GM18867 (cell line): Measurements from ENCODE around the gene TMEM161A.

Experiments used
- ATAC-seq: cut with Tn5 transposase; IDR thresholded peaks from one replicate; pipeline ENCODE4 v1.9.1; 2021; ENCODE audit warnings: mild to moderate bottlenecking, moderate library complexity; ENCODE audit not compliant: unreplicated experiment

The TMEM161A gene

DNA sequence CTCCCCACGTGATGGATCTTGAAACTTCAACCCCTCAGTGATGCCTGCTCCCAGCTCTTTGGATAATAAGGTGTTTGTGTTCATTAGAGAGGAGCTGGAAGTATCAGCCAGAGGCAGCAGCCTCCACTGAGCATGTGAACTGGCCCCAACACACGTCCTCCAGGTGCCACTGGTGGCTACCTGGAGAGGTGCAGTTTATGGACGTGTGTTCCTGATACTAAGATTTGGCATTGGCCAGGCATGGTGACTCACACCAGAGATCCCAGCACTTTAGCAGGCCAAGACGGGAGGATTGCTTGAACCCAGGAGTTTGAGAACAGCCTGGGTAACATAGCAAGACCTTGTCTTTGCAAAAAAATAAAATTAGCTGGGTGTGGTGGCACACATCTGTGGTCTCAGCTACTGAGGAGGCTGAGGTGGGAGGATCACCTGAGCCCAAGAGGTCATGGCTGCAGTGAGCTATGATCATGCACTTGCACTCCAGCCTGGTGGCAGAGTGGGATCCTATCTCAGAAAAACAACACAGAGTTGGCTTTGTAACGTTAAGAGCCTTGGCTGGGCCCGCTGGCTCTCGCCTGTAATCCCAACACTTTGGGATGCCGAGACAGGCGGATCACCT, 40.1 kb downstream of the TMEM161A start:
- ATAC-seq = no peak

DNA sequence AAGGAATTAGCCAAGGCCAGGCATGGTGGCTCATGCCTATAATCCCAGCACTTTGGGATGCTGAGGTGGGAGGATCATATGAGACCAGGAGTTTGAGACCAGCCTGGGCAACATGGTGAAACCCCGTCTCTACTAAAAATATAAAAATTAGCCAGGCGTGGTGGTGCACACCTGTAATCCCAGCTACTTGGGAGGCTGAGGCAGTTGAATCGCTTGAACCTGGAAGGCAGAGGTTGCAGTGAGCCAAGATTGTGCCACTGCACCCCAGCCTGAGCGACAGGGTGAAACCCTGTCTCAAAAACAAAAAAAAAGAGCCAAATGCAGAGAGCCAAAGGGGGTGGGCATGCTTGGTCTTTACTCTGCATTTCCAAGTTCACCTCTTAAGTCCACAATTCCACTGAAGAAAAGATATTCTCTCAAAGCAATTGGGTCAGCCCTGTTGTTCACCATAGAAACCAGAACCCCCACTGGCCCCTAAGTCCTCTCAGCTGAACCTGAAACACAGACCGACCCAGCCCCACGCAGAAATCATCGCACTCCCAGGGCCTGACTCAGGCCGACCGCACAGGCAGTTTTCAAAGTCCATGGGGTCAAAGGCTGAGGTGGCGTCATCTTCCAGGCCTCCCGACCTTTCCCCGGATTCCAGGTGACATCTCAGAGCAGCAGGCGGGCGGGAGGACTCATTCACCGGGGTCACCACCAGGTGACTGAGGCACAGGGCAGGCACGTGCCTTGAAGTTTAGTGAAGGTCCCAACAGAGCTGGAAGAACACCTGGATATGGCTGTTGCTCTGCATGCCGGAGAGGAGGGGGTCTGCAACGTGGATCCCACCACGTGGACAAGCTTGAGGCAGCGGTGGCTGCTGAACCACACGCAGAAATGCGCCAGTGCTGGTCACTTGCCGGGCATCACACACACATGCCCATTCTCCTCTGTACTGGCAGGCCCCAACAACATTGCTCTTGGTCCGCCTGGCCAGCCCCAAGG, 41.3 kb downstream of the TMEM161A start:
- no peak for ATAC-seq

DNA sequence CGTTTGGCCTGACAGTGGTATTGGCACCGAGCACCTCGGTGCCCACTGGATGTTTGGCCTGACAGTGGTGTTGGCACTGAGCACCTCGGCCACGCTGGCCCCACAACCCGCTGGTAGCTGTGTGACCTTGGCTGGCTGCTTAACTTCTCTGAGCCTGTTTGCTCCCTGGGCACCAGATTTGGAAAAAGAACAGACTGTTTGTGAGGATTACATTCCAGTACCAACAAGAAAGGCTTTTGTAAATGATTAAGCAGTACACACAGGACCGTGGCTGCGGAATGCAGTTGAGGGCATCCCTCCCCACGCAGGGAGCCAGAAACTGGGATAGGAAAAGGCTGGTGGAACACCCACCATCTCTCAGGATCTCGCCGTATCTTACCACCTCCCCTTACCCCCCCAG, 42.6 kb downstream of the TMEM161A start:
- no peak for ATAC-seq

DNA sequence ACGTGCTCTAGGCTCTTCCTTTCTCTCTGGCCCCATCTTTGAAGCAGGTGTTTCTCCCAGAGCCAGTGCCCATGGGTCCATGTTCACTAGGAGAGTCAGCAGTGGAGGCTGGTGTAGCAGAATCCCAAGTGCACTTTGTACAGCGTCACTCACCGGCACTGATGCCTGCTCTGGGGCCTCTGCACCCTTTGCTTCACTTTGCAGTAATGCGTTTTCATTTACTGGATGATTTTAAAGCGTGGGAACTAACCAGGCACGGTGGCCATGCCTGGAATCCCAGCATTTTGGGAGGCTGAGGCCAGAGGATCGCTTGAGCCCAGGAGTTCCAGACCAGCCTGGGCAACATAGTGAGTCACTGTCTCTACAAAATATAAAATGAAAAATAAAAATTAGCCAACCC, 43.8 kb downstream of the TMEM161A start:
- no peak for ATAC-seq

DNA sequence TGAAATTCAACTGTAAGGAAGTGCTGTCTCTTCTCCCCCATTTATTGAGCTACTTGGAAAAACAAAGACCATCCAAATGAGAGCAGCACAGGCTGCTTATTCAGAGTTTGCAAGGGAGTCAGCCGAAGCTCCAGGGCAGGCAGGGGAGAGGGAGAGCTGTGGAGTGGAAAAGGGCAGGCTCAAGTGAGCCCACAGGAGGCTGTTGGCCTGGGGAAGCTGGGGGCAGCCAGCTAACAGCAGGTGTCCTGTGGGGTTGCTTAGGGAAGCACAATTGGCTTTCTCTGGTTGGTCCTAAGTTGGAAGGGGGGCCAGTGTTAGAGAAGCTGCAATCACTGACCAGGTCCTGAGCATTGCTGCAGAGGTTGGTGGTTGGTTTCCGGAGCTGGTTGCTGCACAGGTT, 50.6 kb downstream of the TMEM161A start:
- no peak for ATAC-seq

DNA sequence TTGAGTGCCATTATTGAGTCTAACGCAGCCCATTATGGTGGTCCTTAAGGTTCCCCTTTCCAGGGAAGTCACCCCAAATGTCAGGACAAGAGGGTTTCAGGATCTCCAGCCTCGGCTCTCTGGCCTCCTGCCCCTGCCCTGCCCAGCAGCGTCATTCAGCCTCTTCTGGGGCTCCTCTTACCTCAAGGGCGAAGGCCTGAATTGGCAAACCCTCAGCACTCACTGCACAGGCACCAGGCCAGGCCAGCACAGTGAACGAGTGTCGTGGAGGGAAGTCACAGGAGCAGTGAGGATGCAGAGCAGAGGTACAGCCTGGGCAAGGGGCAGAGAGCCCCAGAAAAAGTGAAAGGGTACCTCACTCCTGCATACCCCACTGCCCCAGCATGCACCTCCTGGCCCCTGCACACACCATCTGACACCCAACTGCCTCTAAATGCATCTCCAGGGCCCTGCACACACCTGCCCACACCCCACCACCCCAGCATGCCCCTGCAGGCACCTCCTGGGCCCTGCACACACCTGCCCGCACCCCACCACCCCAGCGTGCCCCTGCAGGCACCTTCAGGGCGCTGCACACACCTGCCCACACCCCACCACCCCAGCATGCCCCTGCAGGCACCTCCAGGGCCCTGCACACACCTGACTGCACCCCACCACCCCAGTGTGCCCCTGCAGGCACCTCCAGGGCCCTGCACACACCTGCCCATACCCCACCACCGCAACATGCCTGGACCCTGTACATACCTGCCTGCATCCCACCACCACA, 54.7 kb downstream of the TMEM161A start:
- ATAC-seq = no peak

DNA sequence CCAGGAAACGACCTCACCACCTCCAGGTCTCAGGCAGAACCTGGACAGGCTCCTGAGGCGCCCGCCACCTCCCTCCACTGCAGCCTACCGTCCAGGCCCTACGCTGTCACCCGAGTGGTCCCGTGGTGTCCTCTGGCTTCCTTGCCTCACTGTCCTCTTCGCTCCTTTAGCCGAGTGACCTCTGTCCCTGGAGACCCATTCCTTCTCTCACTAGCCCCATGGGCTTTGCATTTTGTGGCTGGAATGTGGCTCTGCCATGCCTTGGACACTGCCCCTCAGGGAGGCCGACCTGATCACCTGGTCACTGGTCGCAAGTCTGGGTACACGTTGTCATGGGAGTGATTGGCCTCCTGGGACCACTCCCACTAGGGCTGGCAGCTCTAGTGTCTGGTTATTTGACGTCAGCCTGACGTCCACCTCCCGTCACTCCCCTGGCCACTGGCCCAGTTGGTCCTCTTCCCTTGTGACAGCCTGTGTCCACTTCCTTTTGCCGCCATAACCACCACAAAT, 56.6 kb downstream of the TMEM161A start:
- ATAC-seq = no peak

DNA sequence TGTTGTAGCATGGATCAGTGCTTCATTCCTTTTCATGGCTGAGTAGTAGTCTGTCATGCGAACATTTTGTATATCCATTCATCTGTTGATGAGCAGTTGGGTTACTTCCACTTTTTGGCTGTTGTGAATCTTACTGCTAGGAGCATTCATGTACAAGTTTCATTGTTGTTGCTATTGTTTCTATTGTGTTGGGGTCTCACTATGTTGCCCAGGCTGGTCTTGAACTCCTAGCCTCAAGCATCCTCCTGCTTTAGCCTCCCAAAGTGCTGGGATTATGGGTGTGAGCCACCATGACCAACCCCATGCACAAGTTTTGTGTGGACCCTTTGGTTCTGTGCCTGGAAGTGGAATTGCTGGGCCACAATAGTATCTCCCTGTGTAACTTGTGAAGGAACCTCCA, 58.7 kb downstream of the TMEM161A start:
- no peak for ATAC-seq

DNA sequence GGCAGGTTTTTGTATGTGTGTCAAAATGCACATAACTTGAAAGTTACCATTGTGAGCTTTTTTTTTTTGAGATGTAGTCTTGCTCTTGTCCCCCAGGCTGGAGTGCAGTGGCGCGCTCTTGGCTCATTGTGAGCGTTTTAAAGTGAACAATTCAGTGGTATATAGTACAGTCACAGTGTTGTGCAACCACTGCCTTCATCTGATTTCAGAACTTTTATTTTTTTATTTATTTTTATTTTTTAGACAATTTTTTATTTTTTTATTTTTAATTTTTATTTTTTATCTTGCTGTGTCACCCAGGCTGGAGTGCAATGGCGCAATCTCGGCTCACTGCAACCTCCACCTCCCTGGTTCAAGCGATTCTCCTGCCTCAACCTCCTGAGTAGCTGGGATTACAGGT, 59.5 kb downstream of the TMEM161A start:
- ATAC-seq = no peak

DNA sequence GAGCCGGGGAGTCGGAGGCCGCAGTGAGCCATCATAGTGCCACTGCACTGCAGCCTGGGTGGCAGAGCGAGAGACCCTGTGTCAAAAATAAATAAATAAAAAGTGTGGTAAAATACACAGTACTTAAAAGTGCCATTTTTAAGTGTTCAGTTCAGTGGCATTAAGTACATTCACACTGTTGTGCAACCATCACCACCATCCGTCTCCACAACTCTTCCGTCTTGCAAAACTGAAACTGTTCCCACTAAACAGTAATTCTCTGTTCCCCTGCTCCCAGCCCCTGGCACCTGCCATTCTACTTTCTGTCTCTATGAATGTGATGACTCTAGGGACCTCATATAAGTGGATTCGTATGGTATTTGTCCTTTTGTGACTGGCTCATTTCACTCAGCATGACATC, 61.2 kb downstream of the TMEM161A start:
- no peak for ATAC-seq

DNA sequence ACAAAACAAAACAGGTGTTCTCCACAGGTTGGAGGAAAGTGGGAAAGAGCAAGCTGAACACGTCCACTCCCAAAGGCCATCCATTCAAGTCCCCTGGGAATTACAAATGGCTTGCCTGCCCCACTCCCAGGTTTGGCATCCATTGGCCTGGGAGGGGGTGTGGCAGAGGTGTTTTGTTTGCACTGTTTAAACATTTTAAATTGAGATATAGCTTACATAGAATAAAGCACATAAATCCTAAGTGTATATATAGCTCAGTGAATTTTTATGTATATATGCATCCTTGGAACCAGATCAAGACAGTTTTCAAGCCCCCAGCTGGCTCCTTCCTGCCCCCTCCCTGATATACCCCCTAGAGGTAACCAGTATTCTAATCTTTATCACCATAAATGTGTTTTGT, 61.8 kb downstream of the TMEM161A start:
- ATAC-seq = no peak

DNA sequence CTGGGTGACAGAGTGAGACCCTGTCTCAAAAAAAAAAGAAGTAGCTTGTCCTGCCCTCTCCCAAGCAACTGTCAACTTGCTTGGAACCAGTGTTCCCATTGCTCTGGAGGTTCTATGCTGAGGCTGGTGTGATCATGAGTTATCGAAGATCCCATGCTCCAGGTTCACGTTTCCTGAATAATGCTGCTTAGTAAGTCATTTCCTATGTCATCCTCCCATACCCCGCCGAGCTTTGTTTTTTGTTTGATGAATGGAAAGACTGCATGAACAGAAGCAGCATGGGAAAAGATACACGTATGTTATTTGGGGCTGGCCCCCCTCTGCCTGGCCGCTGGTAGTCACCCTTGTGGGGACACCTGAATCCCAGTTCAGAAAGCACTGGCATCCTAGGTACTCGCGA, 63.2 kb downstream of the TMEM161A start:
- ATAC-seq = no peak

DNA sequence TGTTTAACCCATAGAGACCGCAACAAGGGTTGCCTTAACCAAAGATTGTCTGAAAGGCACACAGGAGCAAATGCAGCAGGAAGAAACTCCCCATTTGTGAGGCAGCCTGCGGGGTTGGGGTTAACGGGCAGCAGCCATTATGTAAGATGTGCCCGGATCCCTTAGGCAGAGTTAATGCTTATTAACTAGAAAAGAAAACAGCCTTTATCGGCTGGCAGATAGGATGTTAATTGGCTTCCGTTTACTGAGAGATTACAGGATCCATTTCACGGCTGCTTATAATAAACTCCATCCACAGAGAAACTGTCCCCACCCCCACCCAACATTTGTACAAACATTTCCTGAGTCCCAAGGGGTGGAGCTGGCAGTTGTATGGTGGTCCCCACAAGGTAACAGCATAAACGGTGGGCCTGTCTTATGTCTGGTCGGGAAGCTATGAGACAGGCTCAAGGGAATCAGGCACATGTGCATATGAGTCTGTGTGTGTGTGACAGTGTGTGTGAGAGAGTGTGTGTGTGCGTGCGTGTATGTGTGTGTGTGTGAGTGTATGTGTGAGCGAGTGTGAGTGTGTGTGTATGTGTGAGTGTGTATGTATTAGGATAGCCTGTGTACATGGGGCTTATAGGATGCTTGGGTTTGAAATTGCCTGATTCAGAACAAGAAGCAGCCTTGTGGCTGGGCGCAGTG, 63.9 kb downstream of the TMEM161A start:
- ATAC-seq = no peak

DNA sequence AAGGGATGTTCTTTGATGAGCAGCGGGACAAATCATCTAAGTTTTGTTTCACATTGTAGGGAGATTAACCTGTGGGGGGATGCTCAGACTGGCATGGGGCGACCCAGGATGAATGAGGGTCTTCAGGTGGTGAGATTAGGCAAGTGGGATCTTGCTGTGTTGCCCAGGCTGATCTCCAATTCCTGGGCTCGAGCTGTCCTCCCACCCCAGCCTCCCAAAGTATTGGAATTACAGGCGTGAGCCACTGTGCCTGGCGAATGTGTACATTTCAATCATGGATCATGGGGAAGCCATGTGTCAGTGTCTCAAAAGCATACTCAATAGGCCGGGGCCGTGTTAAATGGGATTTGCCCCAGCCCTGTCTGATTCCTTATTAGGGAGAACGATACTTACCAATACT, 66.4 kb downstream of the TMEM161A start:
- ATAC-seq = no peak
